Upper lobe of left lung (tissue), 4 donors: ENCODE results near the gene HOXA10.

Experiments
- EP300 ChIP-seq, 4 donors: sonication (generic); formaldehyde crosslinking; IDR thresholded peaks; one replicate each; pipeline ENCODE4 v1.5.1; 2017; ENCODE audit warnings: antibody characterized with exemption in 4 of 4, control low read depth in 2 of 4
- POLR2AphosphoS5 ChIP-seq, 2 donors: sonication (generic); formaldehyde crosslinking; IDR thresholded peaks; one replicate each; pipeline ENCODE4 v1.5.1; 2017; ENCODE audit warnings: antibody characterized with exemption in 2 of 2
- TF ChIP-seq, protein P1 (sequence below), 6 experiments: fragments of 450-650 bp in 4 of 6; fragments of 200-600 bp in 2 of 6; sonication (generic) in 2 of 6; IDR thresholded peaks; one replicate each; pipeline ENCODE4 v1.5.1; 2016 to 2019; ENCODE audit warnings: antibody characterized with exemption in 6 of 6

DNA sequence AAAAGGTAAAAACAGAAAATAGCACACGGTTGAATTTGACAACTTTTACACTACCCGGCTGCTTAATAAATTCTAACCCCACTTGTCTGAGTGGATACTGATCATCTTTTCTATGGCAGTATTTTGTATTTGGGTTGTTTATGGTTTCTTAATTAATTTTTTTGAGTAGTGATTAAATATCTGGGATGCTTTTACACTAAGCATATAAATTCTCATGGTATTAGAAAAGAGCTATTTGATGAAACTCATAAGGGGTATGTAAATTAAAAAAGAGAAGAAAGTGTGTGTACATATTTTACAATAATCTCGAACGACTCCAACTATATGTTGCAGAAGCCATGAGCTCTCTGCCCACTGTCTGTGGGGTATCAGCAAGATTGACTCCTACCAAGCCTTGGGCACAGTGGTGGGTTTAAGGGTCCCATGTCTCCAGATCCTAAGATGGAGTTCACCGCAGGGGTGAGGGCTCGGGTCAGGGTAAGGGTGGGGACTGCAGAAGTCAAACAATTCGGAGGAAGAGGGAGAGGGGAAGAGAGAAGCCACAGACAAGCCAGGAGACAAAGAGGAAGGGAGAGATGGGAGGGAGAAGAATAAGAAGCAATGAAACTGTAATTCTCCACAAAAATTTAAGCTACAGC, 33.3 kb upstream of the HOXA10 start:
- TF ChIP-seq, protein P1, sequence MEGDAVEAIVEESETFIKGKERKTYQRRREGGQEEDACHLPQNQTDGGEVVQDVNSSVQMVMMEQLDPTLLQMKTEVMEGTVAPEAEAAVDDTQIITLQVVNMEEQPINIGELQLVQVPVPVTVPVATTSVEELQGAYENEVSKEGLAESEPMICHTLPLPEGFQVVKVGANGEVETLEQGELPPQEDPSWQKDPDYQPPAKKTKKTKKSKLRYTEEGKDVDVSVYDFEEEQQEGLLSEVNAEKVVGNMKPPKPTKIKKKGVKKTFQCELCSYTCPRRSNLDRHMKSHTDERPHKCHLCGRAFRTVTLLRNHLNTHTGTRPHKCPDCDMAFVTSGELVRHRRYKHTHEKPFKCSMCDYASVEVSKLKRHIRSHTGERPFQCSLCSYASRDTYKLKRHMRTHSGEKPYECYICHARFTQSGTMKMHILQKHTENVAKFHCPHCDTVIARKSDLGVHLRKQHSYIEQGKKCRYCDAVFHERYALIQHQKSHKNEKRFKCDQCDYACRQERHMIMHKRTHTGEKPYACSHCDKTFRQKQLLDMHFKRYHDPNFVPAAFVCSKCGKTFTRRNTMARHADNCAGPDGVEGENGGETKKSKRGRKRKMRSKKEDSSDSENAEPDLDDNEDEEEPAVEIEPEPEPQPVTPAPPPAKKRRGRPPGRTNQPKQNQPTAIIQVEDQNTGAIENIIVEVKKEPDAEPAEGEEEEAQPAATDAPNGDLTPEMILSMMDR (IDR thresholded peaks at IDR 0.05), result no peak
- no peak for TF ChIP-seq POLR2AphosphoS5 (IDR thresholded peaks at IDR 0.05)
- TF ChIP-seq EP300 (IDR thresholded peaks at IDR 0.05), result no peak
